HepG2 (cell line): Measurements from ENCODE around the gene ARHGAP30. TPM values are rescaled to one million over a fixed set of nuclear protein-coding genes. Genes with fewer than 3 reads are reported as not detected.

ENCODE experiments used
- ARNT2 ChIP-seq: sonication (generic); formaldehyde crosslinking; IDR thresholded peaks from 2 replicates; pipeline ENCODE4 v1.8.0; 2022; ENCODE audit warnings: mild to moderate bottlenecking, low read depth, missing genetic modification reagents, moderate library complexity
- ELF1 ChIP-seq: sonication (generic); formaldehyde crosslinking; IDR thresholded peaks from 2 replicates; pipeline ENCODE4 v1.4.0; 2020; ENCODE audit warnings: missing genetic modification reagents
- ELF3 ChIP-seq: IDR thresholded peaks from 2 replicates; pipeline ENCODE4 v1.6.1; 2016; ENCODE audit warnings: missing genetic modification reagents, missing compliant biosample characterization
- EZH2 ChIP-seq: conservative IDR thresholded peaks from 2 replicates; pipeline ENCODE4 v1.6.1; 2012; ENCODE audit warnings: mild to moderate bottlenecking, low read depth, low read length, moderate library complexity
- GABPA ChIP-seq, 2 experiments: IDR thresholded peaks; 2 replicates each; pipeline ENCODE4 v1.6.1; 2011 to 2016; ENCODE audit warnings: low read depth in 2 of 2, low read length in 1 of 2, missing biosample characterization in 1 of 2, missing genetic modification characterization in 1 of 2
- HNRNPLL ChIP-seq: fragments of 200-400 bp; formaldehyde crosslinking; IDR thresholded peaks from 2 replicates; pipeline ENCODE4 v1.6.1; 2017; ENCODE audit warnings: mild to moderate bottlenecking, low read depth, low read length; ENCODE audit not compliant: poor library complexity, severe bottlenecking
- ISX ChIP-seq: sonication (generic); formaldehyde crosslinking; conservative IDR thresholded peaks from 2 replicates; pipeline ENCODE4 v1.5.0; 2020; ENCODE audit warnings: missing genetic modification reagents
- JDP2 ChIP-seq: sonication (generic); formaldehyde crosslinking; IDR thresholded peaks from 2 replicates; pipeline ENCODE4 v1.8.1; 2022; ENCODE audit warnings: missing genetic modification reagents, borderline replicate concordance
- POLR2AphosphoS5 ChIP-seq: IDR thresholded peaks from 2 replicates; pipeline ENCODE4 v1.6.1; 2012; ENCODE audit warnings: low read depth, low read length
- SALL2 ChIP-seq: sonication (generic); formaldehyde crosslinking; IDR thresholded peaks from 2 replicates; pipeline ENCODE4 v1.8.1; 2023; ENCODE audit warnings: mild to moderate bottlenecking, missing genetic modification reagents, inconsistent platforms
- SAP130 ChIP-seq: IDR thresholded peaks from 2 replicates; pipeline ENCODE4 v1.6.1; 2016; ENCODE audit warnings: low read depth
- SATB2 ChIP-seq: sonication (generic); formaldehyde crosslinking; IDR thresholded peaks from 2 replicates; pipeline ENCODE4 v1.5.0; 2020; ENCODE audit warnings: missing genetic modification reagents
- SMAD3 ChIP-seq: sonication (generic); formaldehyde crosslinking; IDR thresholded peaks from 2 replicates; pipeline ENCODE4 v1.4.0; 2020; ENCODE audit warnings: missing genetic modification reagents
- SP5 ChIP-seq: IDR thresholded peaks from 2 replicates; pipeline ENCODE4 v1.6.1; 2016; ENCODE audit warnings: low read depth, borderline replicate concordance
- TAF1 ChIP-seq: sonication (generic); formaldehyde crosslinking; IDR thresholded peaks from 2 replicates; pipeline ENCODE4 v1.4.0; 2020; ENCODE audit warnings: missing genetic modification reagents
- TGIF2 ChIP-seq: IDR thresholded peaks from 2 replicates; pipeline ENCODE4 v1.6.1; 2016; ENCODE audit warnings: control low read depth, missing compliant biosample characterization
- ZHX2 ChIP-seq, 2 experiments: sonication (generic) in 1 of 2; formaldehyde crosslinking in 1 of 2; IDR thresholded peaks; 2 replicates each; pipeline versions ENCODE4 v1.6.1 to v1.9.0; 2014 to 2022; ENCODE audit warnings: antibody characterized with exemption in 1 of 2, borderline replicate concordance in 1 of 2, inconsistent platforms in 1 of 2, low read depth in 1 of 2, missing genetic modification reagents in 1 of 2
- ZNF20 ChIP-seq: sonication (generic); formaldehyde crosslinking; IDR thresholded peaks from 2 replicates; pipeline ENCODE4 v1.4.0; 2020; ENCODE audit warnings: mild to moderate bottlenecking, moderate library complexity, missing genetic modification reagents
- ZNF335 ChIP-seq: sonication (generic); formaldehyde crosslinking; IDR thresholded peaks from 2 replicates; pipeline ENCODE4 v1.4.0; 2020; ENCODE audit warnings: missing genetic modification reagents
- ZNF354B ChIP-seq: sonication (generic); formaldehyde crosslinking; IDR thresholded peaks from 2 replicates; pipeline ENCODE4 v1.8.0; 2022; ENCODE audit warnings: mild to moderate bottlenecking, missing genetic modification reagents
- ZNF441 ChIP-seq: sonication (generic); formaldehyde crosslinking; IDR thresholded peaks from 2 replicates; pipeline ENCODE4 v1.7.0; 2021; ENCODE audit warnings: missing genetic modification reagents, borderline replicate concordance
- ZNF883 ChIP-seq: sonication (generic); formaldehyde crosslinking; IDR thresholded peaks from 2 replicates; pipeline ENCODE4 v1.5.1; 2020; ENCODE audit warnings: mild to moderate bottlenecking, missing genetic modification reagents; ENCODE audit errors: not compliant biosample characterization
- ZSCAN12 ChIP-seq: sonication (generic); formaldehyde crosslinking; IDR thresholded peaks from 2 replicates; pipeline ENCODE4 v1.9.0; 2021; ENCODE audit warnings: mild to moderate bottlenecking, missing genetic modification reagents
- ZZZ3 ChIP-seq: sonication (generic); formaldehyde crosslinking; IDR thresholded peaks from 2 replicates; pipeline ENCODE4 v1.4.0; 2020; ENCODE audit warnings: missing genetic modification reagents, mild to moderate bottlenecking, borderline replicate concordance
- polyA plus RNA-seq, 8 experiments: library from polyadenylated mRNA; depleted of rRNA in 3 of 8; stranded (reverse) in 7 of 8; unstranded in 1 of 8; fragments of >200 nt; fragmentation: Illumina TruSeq in 4 of 8; extraction: Trizol in 4 of 8; gene quantifications; 2 replicates each; pipeline versions ENCODE4 v1.2.1 to v1.2.3, GENCODE V29; 2011 to 2016; ENCODE audit warnings: low read depth in 4 of 8, missing spikeins in 1 of 8, mixed read lengths in 1 of 8; ENCODE audit not compliant: insufficient read depth in 1 of 8
- total RNA-seq, 5 experiments: library from RNA; depleted of rRNA; stranded (reverse); fragments of >200 nt; fragmentation: Illumina TruSeq; extraction: Trizol; gene quantifications; 2 replicates each; pipeline ENCODE4 v1.2.3, GENCODE V29; 2016; ENCODE audit warnings: low read depth in 1 of 5
- TF ChIP-seq, protein P1 (sequence below): IDR thresholded peaks from 2 replicates; pipeline ENCODE4 v1.6.1; 2012; ENCODE audit warnings: inconsistent platforms

Gene ARHGAP30
- total and polyA plus RNA-seq, 2 of the 13 experiments (the other 11 are each of a cell fraction or from before 2014, with no cell fraction given), result 0.13 to 0.20 TPM

DNA sequence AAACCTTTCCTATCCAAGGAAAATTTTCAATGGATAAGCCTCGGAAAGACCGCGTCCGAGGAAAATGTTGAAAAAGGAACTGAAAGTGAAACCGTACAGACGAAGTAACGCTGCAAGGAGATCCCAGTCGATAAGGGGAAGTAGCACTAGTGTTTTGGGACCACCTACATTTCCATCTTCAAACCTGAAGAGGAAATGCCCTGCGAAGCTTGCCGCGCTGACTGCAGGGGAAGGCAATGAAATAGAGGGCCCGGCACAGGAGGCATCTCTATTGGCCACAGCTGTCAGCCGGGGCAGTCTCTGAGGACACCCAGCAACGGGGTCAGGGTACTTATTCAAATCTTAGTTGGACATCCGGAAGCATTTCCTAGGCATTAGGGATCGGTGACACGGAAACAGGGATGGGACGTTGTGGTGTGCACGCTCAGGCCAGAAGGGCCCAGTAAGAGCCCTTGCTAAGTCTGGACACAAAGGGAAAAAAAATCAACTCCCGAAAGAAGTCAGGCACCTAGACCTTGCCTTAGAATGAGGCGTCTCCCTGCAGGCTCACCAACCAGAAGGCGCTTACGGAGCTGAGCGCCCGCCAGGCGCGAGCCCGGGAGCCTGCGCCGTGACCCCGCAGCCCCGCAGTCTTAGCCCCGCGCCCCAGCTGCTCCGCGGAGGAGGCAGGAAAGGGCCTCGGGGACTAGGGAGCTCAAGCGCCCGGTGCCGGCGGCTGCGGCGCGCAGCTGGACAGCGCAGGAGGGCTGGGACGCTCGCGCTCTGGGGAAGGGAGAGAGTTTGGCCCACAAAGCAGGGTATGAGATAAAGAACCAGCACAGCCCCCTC, 24.6 kb downstream of the ARHGAP30 start (continued):
- peak; percentile 39; the same call in 1 of the 2 replicates for TF ChIP-seq TGIF2
- TF ChIP-seq SMAD3 (CRISPR knock-in tag), result no peak
- TF ChIP-seq SAP130, result peak; percentile 66
- TF ChIP-seq GABPA (IDR thresholded peaks at IDR 0.05; ENCODE audit: low read depth, low read length), result peak; percentile 47
- peak; percentile 76 for TF ChIP-seq GABPA (CRISPR knock-in tag; IDR thresholded peaks at IDR 0.05; ENCODE audit: low read depth)
- no peak for TF ChIP-seq JDP2 (CRISPR knock-in tag)
- 0 out of 2 replicates have a peak, but pooled peaks have one; percentile 10 for TF ChIP-seq ARNT2 (CRISPR knock-in tag)
- TF ChIP-seq ZZZ3 (CRISPR knock-in tag), result no peak
- TF ChIP-seq ELF3 (CRISPR knock-in tag), result 0 out of 2 replicates have a peak, but pooled peaks have one; percentile 45
- TF ChIP-seq ISX, result no peak
- no peak for TF ChIP-seq EZH2
- no peak for TF ChIP-seq ZNF20 (CRISPR knock-in tag)
- TF ChIP-seq SALL2 (CRISPR knock-in tag), result peak; percentile 16; the same call in 1 of the 2 replicates
- TF ChIP-seq ZHX2 (IDR thresholded peaks at IDR 0.05; ENCODE audit: low read depth), result no peak
- no peak for TF ChIP-seq ZHX2 (CRISPR knock-in tag; IDR thresholded peaks at IDR 0.05; ENCODE audit: borderline replicate concordance)
- 0 out of 2 replicates have a peak, but pooled peaks have one; percentile 10 for TF ChIP-seq ZSCAN12 (CRISPR knock-in tag)
- TF ChIP-seq POLR2AphosphoS5, result peak; percentile 62; the same call in 1 of the 2 replicates
- TF ChIP-seq SP5 (CRISPR knock-in tag), result no peak
- TF ChIP-seq, protein P1, sequence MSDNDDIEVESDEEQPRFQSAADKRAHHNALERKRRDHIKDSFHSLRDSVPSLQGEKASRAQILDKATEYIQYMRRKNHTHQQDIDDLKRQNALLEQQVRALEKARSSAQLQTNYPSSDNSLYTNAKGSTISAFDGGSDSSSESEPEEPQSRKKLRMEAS, result no peak
- TF ChIP-seq ZNF883 (CRISPR knock-in tag), result no peak
- TF ChIP-seq HNRNPLL, result peak; percentile 49
- TF ChIP-seq ZNF335, result 0 out of 2 replicates have a peak, but pooled peaks have one; percentile 26
- no peak for TF ChIP-seq ZNF354B
- 0 out of 2 replicates have a peak, but pooled peaks have one; percentile 20 for TF ChIP-seq SATB2 (CRISPR knock-in tag)
- TF ChIP-seq TAF1 (CRISPR knock-in tag), result no peak; the same call in 1 of the 2 replicates
- TF ChIP-seq ZNF441 (CRISPR knock-in tag), result no peak
- TF ChIP-seq ELF1, result peak; percentile 36; the same call in 1 of the 2 replicates
